ENCODE results near the gene HEATR5B. TPM values are rescaled to one million over a fixed set of nuclear protein-coding genes. Genes with fewer than 3 reads are reported as not detected.
"Not testable (repeated sequence)": the region's sequence is repeated elsewhere in the genome, so short reads cannot be mapped to it uniquely, and the experiment has no call there.

HEATR5B gene
- total RNA-seq, 1 donor from 2014 or later, result 41.1 TPM

DNA sequence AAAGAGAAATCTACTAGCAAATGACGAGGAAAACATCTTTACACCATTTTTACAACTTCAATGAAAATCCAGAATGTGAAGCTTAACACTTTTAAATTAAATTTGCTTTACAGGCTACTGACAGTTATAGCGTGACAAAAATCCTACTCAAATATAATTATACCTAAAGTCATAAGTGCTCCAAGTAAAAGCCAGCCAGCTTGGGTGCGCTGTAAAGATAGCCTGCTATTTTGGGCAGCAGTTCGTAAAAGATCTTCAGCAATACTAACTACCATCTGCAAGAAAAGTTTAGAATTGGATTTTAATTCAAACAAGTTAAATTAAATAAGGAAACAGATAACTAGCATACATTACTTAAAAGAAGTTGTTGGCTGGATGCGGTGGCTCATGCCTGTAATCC lies 22.4 kb downstream of the HEATR5B start:
- DNase-seq, result no peak

DNA sequence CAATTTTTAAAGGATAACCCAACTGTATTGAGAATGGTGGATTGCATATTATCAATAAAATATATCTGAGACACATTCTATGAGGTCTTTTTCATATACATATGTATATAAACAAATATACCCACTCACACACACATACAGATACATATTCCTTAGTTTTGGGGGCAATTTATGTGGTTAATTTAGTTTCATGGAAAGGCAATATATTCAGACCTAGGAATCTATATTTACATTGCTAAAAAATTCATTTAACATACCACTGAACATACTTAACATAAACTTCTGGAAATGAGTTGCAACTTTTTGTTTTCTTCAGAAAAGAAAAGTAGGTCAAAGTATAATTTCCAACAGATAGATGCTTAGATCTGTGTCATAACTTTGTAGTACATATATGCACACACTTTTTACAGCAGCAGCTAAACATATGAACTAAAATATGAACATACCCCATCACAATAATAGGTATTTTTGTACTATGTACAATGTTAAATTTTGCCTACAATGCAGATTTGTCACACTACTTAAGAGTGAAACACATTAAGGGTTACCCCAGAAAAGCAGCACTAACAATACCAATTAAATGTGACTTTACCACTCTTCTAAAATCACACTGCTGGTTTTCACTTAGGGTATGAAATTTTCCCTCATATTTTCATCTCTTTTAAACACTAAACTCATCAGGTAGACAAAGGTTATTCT lies 23.0 kb downstream of the HEATR5B start:
- no peak for DNase-seq

DNA sequence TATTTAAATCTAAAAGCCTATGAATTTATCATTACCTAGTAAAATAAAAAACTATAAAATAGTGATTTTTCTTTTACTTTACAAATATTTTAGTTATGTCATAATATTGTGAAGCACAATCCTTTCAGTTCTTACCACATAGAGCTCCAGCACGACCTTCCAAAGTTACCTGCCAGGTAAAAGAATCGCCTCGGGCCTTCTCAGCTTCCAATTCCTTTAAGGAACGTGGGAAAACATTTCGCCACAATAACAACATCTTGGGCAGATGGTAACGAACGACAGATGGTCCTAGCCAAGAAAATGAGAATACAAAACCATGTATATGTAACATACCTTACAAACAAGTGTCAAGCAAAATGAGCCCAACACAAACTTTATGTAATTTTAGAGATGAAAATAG lies 23.7 kb downstream of the HEATR5B start:
- no peak for DNase-seq

DNA sequence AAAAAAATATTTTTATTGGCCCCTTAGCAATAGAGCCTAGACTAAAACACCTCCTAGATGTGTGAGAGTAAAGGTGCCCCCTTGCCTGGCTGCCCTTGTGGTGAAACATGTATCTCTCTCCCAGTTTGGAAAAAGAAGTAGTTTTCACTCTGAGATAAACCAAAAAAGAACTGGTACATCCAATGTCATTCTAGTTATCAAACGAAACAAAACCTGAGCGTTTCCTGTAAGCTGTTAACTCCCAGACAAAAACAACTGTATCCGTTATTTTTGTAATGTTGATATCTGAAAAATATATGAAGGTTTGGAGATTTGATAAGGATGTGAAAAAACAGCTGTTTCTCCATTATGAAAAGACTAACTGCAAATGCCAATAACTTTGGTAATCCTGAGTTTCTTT lies 24.3 kb downstream of the HEATR5B start:
- DNase-seq, result no peak

DNA sequence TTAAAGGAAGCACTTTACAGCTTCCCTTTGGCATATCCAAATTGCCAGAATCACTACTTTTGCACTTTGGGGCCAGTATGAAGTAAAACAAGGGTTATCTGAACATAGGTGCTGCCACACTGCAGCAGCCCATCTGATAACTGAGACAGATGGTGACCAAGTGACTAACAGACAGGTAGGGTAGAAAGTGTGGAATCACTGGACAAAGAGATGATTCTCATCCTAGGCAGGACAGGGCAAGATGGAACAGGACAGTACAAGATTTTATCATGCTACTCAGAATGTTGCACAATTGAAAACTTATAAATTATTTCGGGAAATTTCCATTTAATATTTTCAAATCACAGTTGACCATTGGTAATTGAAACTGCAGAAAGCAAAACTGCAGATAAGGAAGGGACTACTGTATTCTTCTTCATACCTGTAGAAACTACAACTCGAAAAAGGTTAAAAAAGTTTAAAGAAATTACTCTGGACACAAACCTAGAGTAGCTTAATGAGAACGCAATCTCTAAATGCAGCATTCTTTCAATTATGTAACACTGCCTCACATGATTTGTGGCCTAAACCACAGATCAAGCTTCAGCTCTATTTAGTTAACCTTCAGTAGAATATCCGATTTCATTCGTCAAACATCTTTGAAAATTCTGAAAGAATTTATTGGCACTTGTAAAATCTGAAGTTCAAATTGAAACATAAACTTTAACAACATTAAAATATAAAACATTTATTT lies 31.4 kb downstream of the HEATR5B start:
- DNase-seq, result no peak

DNA sequence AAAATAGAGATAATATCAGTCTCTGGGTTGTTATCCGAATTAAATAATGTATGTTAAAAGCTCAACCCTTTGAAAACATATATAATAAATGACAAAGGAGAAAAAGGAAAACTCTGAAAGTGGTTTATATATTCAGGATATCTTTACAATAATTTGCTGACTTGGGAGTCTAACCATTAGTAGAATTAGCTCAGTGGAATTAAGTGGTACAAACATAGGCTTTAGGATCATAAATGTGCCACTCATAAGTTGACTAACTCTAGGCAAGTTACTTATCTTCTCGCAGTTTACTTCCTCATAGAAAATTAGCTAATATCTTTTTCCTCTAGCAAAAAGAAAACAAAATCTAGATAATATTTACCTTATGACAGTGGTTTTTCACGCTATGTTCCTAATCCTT lies 44.6 kb downstream of the HEATR5B start:
- DNase-seq, result no peak

DNA sequence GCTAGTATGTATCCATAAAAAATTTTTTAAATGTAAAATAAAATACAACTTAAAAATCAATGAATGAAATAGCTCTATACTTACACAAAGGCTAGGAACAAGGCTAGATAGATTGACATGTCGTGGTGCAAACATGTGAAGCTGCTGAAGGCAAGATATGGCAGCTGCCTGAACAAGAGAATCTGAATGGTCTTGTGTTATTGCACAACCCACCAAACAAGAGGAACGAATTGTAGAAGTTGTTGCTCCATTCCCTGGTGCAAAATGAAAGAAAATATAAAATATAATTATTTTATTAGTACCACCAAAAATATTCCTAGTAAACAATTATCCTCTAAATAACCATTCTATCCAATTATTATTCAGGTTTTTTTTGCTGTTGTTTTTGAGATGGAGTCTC lies 46.4 kb downstream of the HEATR5B start:
- no peak for DNase-seq

DNA sequence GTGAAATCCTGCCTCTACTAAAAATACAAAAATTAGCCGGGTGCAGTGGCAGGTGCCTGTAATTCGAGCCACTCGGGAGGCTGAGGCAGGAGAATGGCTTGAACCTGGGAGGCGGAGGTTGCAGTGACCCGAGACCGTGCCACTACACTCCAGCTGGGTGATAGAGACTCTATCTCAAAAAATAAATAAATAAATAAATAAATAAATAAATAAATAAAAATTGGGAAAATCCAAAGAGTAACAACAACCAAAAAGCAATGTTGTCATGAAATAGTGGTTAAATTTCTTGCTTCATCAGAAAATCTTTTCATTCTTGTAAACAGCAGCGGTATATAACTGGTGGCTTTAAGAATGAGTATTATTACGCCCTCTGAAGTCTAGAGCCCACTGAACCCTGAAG lies 54.4 kb downstream of the HEATR5B start:
- no peak for DNase-seq

DNA sequence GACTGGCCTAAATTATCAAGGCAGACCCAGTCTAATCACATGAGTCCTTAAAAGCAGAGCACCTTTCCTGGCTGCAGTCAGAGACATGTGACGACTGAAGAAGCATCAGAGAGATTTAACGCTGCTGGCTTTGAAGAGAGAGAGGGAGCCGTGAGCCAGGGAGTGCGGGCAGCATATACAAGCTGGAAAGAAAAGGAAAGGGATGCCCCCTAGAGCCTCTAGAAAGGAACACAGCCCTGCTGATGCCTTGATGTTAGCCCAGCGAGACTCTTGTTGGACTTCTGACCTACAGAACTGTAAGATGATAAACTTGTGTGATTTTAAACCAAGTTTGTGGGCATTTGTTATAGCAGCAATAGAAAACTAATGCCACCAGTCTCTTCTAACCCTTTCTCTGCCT lies 58.1 kb downstream of the HEATR5B start:
- no peak for DNase-seq

DNA sequence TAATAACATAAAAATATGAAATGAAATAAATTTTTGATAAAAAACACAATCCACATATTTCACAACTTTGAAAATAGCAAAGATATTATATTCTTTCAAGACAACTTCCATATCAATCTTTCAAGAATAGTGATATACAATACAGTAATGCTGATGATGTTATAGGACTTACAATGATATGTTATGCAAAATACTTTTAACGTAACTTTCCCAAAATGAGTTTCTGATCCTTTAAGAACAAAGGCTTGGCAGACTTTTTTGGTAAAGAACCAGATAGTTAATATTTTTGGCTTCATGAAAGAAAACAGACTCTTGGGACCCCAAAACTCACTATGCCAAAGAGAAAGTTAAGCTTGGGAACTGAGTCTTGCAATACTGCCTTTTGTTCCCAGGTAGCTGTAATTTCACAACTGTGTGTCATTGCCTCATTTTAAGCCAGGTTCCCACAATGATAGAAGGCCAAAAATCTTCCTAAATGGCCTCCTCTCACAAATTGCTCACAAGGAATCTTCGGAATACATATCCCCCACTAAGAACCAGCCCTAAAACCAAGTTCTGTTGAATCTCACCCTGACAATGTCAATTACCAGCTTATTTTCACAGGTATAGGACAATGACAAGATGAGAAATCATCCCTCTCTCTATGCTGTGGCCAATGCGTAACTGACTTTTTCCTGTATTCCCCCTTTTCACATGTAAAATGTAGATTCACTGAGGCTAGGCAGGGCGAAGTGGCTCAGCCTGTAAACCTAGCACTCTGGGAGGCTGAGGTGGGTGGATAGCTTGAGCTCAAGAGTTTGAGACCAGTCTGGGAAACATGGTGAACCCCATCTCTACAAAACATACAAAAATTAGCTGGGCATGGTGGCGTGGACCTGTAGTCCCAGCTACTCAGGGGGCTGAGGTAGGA lies 63.0 kb downstream of the HEATR5B start:
- DNase-seq, result no peak

DNA sequence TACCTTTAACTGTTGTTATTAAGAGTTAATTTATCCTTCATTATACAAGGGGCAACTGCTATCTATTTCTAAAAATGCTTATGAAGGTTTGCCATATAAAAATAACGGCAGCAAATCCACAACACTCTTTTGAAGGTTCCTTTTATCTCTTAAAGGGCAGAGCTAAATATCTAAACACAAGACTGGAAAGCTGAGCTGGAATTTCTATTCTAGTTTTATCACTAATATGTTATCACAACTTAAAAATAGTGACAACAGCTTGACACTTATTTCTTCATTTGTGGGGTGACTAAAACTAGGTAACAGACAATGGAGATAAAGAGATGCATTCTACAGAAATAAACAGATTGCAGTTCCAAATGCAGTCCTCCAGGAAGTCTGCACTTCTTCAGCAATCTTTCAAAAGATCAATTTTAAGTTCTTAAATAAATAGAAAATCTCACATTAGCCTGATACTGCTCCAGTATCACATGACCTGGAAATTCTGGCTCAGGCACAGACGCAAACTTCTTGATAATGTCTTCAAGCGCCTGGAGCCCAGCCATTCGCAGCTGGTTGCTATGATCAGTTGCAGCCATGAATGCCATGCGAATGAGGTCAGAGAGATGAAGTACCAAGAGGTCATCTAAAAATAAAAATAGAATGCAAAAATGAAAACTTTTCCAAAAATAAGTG lies 63.8 kb downstream of the HEATR5B start:
- DNase-seq, result peak; percentile 88

DNA sequence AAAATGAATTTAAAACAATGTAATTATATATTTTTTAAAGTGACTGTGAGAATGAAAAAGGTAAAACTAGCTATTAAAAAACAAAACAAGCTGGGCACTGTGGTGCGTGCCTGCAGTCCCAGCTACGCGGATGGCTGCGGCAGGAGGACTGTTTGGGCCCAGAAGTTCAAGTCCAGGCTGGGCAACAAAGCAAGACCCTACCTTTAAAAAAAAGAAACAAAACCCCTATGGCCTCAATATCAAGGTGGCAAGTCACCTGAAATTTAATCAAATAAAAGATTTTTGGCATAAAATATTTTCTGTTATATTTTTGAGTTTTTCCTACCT lies 70.9 kb downstream of the HEATR5B start:
- no peak for DNase-seq

DNA sequence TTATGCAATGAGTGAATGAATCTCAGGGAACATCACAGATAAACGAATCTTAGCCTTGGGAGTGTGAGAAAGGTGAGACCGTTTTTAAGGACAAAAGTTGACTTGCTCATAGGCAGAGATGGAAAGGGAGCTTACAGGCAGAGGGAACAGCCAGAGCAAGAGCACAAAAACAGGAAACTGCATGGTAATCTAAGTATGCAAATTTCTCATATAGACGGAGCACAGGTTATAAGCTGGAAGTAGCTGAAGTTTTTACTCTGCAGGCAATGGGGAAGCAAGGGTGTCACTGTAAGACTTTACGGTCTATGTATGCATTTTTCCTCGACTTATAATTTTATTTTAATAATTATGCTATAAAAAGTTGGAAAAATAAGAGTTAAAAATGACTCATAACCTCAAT lies 73.0 kb downstream of the HEATR5B start:
- no peak for DNase-seq

DNA sequence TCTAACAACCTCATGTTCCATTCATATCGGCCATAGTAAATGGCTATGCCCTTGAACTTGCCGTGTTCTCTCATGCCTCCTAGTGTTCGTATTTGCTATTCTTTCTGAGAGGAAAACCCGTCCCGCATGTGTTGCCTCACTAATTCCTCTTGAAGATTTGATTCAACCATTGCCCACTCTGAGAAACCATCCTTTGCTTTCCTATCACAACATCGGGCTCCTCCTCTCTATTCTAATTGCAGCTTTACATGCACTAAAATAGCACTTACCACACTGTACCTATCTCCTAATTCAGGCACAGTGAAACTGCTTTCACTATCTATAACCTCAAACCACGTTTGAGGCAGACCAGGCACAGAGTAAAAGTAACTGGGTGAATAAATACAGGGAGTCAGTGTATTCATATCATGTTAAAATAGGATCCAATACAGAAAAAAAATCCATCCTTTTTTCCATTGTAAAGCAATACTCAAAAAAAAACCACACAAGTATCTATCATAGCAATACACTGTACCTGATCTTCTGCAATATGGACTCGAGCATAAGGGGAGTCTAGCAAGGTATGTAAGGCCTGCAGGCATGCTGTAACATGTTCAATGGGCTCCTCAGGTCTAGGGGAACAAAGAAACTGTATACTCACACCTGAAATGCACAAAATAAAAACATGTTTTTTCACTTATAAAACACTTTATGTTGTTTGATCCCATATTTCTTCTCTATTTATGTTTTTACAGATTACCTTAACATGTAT lies 78.9 kb downstream of the HEATR5B start:
- DNase-seq, result no peak

DNA sequence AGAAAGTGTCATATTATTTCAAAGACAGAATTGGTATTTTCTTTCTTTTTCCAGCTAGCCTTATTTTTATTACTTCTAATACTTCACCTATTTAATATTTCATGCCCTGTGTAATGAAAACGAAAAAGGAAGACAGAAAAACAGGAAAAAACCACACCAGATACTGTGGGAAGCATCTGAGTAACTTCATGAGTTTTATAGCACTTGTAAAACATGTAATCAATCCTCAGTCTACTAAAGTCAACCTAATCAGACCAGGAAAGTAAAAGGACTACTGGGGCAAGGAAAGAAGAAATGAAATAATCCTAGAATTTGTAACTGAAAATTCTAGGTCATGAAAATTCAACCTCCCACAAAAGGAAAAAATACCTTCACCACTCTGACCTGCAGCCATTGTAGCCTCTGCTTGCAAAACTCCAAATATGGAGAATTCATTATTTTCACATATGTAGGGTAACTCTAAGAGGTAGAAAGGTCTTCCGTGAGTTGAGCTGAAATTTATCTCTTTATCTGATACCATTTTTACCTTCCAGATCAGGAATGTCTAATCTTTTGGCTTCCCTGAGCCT lies 83.1 kb downstream of the HEATR5B start:
- no peak for DNase-seq

DNA sequence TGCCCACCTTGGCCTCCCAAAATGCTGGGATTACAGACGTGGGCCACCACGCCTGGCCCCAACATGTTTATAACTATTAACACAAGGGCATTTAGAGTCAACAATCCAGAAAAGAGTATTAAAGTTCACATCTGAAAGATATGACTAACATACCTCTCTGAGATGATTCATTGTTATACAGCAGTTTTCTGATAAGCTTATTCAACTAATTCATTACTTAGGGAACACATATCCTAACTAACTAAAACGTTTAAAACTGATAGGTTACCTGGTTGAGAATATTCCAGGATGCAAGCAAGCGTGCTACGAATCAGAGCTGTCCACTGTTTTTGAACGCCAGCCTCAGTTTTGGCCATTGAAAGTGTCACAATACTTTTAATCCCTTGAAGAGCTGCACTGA lies 83.9 kb downstream of the HEATR5B start:
- no peak for DNase-seq

DNA sequence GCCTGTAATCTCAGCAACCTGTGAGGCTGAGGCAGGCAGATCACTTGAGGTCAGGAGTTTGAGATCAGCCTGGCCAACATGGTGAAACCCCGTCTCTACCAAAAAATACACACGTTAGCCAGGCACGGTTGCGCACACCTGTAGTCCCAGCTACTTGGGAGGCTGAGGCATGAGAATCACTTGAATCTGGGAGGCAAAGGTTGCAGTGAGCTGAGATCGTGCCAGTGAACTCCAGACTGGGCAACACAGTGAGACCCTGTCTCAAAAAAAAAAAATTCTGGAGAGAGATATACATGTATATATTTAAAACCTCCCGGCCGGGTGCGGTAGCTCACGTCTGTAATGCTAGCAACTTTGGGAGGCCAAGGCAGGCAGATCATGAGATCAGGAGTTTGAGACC lies 84.8 kb downstream of the HEATR5B start:
- DNase-seq, result not testable (repeated sequence)

DNA sequence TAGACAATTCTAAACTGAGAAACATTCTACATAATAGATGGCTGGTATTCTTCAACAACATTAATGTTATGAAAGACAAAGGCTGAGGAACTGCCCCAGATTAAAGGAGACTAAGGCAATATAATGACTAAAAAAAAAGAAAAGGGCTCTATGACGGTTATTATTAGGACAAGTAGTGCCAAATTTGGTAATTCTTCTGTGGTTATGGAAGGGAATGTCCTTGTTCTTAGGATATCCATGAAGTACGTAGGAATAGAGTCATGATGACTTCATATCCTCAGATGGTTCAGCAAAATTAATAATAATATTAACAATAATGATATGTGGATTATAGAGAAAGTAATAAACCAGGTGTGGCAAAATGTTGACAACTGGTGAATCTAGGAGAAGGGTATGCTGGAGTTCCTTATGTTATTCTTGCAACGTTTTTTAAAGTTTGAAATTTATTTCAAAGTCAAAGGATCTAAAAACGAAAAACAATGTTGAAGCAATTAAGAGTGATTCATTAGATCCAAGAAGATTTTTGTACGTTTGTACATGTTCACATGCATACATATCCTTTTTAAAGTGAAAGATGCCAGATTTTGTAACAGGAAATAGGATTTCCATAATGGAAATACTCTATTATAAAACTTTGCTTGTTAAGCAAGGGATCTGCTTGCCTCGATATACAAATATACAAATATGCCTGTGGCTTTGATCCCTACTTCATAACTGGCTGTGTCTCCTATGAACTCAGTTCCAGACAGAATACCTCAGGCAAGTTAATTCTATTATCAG lies 90.1 kb downstream of the HEATR5B start:
- no peak for DNase-seq

DNA sequence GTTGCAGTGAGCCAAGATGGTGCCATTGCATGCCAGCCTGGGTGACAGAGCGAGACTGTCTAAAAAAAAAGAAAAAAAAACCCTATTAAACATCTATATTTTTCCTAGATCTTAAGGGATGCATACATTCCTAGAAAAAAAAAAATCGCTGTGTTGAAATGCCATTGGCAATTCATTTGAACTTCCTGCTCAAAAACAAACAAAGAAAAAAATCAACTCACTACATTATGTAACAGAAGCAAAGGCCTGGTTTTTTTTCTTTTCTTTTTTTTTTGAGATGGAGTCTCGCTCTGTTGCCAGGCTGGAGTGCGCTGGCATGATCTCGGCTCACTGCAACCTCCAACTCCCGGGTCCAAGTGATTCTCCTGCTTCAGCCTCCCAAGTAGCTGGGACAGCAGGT lies 96.2 kb downstream of the HEATR5B start:
- DNase-seq, result no peak

DNA sequence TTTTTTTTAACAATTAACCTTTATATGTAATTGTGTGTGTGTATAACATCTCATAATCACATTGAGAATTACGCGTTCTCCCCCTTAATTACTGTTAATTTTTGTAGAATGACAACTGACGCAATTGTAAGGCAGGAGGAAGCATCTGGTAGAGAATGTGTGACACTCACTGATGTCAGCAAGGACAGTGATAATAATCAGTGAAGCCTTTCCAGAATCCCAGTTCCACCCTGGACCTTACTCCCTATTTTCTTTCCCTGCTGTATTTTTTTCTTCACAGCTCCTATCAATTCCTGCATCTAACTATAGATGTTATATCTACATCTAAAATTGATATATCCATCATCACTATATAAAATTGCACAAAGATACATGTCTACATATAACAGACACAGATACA lies 101.7 kb downstream of the HEATR5B start:
- no peak for DNase-seq

DNA sequence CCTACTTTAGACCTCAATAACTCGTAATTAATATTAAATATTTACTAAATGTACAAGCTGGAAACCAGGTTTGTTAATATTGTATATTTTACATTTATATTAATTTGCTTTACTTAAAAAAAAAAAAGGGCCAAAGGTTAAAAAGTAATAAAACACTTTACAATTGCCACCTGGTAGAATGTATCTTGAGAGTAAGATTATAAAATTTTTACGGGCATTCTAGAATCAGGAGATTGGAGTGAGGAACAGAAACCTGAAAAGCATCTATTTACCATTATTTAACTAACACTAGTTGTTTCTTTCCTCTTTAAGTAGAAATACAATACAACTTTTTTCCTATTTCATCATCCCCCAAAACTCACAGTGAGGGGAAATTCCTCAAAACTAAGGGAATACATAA lies 102.3 kb downstream of the HEATR5B start:
- DNase-seq, result no peak

Data from skin of body (tissue), 2 donors.